ENCODE measurements around the gene GCN1. TPM values are rescaled to one million over a fixed set of nuclear protein-coding genes. Genes with fewer than 3 reads are reported as not detected.

The GCN1 gene
- total RNA-seq, 1 donor from 2014 or later, result 82.6 TPM

- intact Hi-C loops (cut with DNase I), result loop anchor here (5.0 kb wide), 1 partner anchor 38 kb away; the partner anchor contains the start of gene PXN
- DNase-seq (ENCODE audit: low spot score) (no peak), ATAC-seq (peak; percentile 14)
These were observed 35.2 kb upstream of the GCN1 start for GRCh38 chr12:120229487-120230325.

- ATAC-seq (no peak), DNase-seq (ENCODE audit: low spot score) (no peak)
- intact Hi-C loops (cut with DNase I), result loop anchor here (5.0 kb wide), 1 partner anchor 38 kb away; the partner anchor contains the start of gene PXN
These were observed 34.6 kb upstream of the GCN1 start for GRCh38 chr12:120229071-120229486.

DNA sequence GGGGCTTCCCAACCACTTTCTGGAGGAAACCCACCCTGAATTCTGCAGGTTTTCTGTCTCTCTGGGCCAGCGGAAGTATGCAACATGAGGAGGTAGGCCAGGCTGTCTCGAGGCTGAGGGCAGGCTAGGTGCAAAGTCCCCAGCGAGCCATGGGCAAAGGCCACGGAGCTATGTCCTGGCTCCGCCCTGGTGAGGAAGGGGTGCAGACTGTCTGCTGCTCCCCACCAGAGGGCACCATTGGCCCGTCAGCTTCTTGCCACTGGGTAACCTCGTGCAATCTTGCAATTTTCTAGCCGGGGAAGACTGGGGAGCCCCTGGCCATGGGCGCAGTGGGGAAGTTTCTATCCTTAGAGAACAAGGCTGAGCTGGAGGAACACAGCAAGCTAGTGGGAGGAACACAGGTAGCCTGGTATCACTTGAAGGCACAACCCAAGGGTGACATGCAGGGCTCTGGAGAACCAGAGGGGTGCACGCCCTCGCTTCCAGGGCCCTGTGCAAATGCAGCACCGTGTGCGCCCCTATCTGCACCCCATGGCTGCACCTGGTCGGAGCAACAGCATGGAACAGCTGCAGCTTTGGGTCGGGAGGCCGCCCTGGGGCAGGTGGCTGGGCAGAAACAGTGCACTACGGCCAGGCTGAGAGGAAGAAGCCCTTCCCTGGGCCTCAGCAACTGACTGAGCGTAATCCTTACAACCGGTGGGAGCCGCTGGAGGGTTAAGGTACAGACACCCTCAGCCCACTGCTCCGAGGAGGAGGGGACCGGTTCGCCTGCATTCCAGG is 34.0 kb upstream of the GCN1 start:
- peak; percentile 95 for DNase-seq (ENCODE audit: low spot score)
- intact Hi-C loops (cut with DNase I), result loop anchor here (5.0 kb wide), 1 partner anchor 39 kb away; the partner anchor contains the start of gene PXN
- peak; percentile 83 for ATAC-seq

GRCh38 chr12:120228041-120228290 is 33.5 kb upstream of the GCN1 start:
- DNase-seq (ENCODE audit: low spot score), result no peak
- intact Hi-C loops (cut with DNase I), result loop anchor here (5.0 kb wide), 1 partner anchor 39 kb away; the partner anchor contains the start of gene PXN
- no peak for ATAC-seq

- intact Hi-C loops (cut with DNase I), result loop anchor here (5.0 kb wide), 1 partner anchor 40 kb away; the partner anchor contains the start of gene PXN
- DNase-seq (ENCODE audit: low spot score) (no peak), ATAC-seq (no peak)
These were observed 32.9 kb upstream of the GCN1 start for GRCh38 chr12:120227233-120228040.

DNA sequence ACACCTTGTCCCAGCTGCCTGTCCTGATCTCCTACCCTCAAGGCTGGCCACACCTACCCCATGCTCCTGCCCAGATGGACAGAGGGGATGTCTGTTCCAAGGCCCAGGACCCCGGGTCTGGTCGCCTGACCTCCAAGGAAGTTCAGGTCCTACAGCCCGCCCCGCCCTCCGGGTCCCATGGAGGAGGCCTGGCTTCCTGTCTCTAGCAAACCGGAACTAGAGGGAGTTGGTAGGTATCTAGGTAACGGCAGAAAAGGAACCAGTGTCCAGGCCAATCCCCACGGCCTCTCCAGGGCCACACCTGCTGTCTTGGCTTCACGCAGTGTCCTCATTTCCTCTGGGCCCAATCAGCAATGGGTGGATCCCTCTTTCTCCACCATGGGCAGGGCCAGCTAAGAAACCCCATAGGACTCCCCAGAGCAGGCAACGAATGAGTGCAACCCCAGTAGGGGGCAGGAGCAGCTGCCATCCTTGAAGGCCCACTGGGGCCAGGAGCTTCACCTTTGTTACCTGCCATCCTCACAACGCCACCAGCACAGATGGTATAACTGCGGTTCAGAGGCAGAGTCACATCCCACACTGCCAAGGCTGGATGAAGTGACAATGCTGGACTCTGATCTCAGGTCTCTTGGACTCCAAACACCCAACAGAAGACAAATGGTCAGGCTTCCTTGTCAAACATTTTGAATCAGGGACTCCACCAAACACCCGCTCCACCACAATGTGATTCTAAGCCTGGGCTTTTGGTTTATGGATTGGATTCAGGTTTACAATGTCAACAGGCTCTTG is 31.5 kb upstream of the GCN1 start:
- intact Hi-C loops (cut with DNase I), result loop anchor here (5.0 kb wide), 1 partner anchor 41 kb away; the partner anchor contains the start of gene PXN
- DNase-seq (ENCODE audit: low spot score) (no peak), ATAC-seq (no peak)

GRCh38 chr12:120225200-120225558 is 30.7 kb upstream of the GCN1 start:
- intact Hi-C loops (cut with DNase I), result loop anchor here (5.0 kb wide), 1 partner anchor 42 kb away; the partner anchor contains the start of gene PXN
- no peak for DNase-seq (ENCODE audit: low spot score)
- no peak for ATAC-seq

GRCh38 chr12:120224304-120225199 is 30.0 kb upstream of the GCN1 start:
- ATAC-seq, result peak; percentile 14
- no peak for DNase-seq (ENCODE audit: low spot score)
- intact Hi-C loops (cut with DNase I), result loop anchor here (5.0 kb wide), 1 partner anchor 43 kb away; the partner anchor contains the start of gene PXN

DNA sequence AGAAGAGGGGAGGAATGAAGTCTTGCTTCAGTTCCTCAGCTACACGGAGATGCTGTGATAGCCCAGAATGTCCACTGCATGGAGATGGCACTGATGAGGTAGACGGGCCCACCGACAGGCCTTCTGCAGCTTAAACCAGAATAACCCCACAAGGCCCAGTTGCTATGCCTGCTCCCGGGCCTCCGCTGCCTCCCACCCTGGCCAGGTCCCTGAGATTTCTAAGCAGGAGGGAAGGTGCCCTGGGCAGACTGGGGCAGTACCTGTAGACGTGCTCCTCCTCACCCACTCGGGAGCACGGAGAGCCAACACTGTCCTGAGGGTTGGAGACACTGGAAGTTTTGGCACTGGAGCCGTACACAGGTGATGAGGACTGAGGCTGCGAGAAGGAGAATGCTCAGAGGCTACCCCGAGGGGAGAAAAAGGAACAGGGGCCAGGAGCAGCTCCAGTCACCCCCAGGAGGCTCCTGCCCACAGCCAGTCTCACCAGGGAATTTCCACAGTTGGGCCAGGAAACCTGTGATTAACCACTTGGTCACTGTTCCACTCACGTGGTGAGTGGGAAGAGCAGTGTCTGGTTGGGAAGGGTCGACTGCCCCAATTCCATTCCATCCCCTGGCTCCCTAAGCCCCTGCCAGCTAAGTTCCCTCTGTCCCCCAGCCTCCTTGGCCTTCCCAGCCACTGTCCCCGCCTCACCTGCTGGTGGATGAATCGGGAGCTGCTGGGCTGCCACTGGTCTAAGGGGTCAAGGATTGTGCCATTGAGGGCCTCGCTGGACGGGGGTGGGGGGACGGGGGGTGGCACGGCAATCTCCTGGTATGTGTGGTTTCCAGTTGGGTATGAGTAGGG is 29.2 kb upstream of the GCN1 start:
- ATAC-seq, result no peak
- intact Hi-C loops (cut with DNase I), result no loop called here
- DNase-seq (ENCODE audit: low spot score), result no peak

GRCh38 chr12:120222288-120222832 is 27.8 kb upstream of the GCN1 start:
- ATAC-seq (no peak), DNase-seq (ENCODE audit: low spot score) (no peak)
- intact Hi-C loops (cut with DNase I), result no loop called here

- intact Hi-C loops (cut with DNase I), result no loop called here
- ATAC-seq (no peak), DNase-seq (ENCODE audit: low spot score) (no peak)
These were observed 27.0 kb upstream of the GCN1 start for GRCh38 chr12:120221576-120221900.

- no peak for ATAC-seq
- intact Hi-C loops (cut with DNase I), result no loop called here
- no peak for DNase-seq (ENCODE audit: low spot score)
These were observed 26.5 kb upstream of the GCN1 start for GRCh38 chr12:120220838-120221575.

GRCh38 chr12:120218680-120219606 is 24.4 kb upstream of the GCN1 start:
- no peak for DNase-seq (ENCODE audit: low spot score)
- intact Hi-C loops (cut with DNase I), result no loop called here
- ATAC-seq, result peak; percentile 33

GRCh38 chr12:120216742-120217605 is 22.5 kb upstream of the GCN1 start:
- DNase-seq (ENCODE audit: low spot score) (no peak), ATAC-seq (no peak)
- intact Hi-C loops (cut with DNase I), result no loop called here

Data from sciatic nerve (tissue), 2 donors.